SK-N-SH (cell line): ENCODE results near the gene ZNF750.

Experiments
- ELF1 ChIP-seq: IDR thresholded peaks from 2 replicates; pipeline ENCODE4 v1.4.0; 2012
- EP300 ChIP-seq, 2 experiments: IDR thresholded peaks; 2 replicates each; pipeline versions ENCODE4 v1.4.0 to v1.6.1; 2012; ENCODE audit warnings: borderline replicate concordance in 1 of 2, low read depth in 1 of 2, low read length in 1 of 2
- GABPA ChIP-seq: IDR thresholded peaks from 2 replicates; pipeline ENCODE4 v1.4.0; 2012; ENCODE audit warnings: low read depth, mild to moderate bottlenecking
- JUND ChIP-seq: IDR thresholded peaks from 2 replicates; pipeline ENCODE4 v1.4.0; 2012
- MXI1 ChIP-seq: IDR thresholded peaks from 2 replicates; pipeline ENCODE4 v1.6.1; 2012; ENCODE audit warnings: mild to moderate bottlenecking, low read depth, low read length, improper control_type of control experiment
- RFX5 ChIP-seq: IDR thresholded peaks from 2 replicates; pipeline ENCODE4 v1.6.1; 2012; ENCODE audit warnings: mild to moderate bottlenecking, improper control_type of control experiment, low read length
- TAF1 ChIP-seq: IDR thresholded peaks from 2 replicates; pipeline ENCODE4 v1.6.1; 2012; ENCODE audit warnings: low read depth, mild to moderate bottlenecking, low read length, moderate library complexity, borderline replicate concordance
- TCF12 ChIP-seq: IDR thresholded peaks from 2 replicates; pipeline ENCODE4 v1.4.0; 2012
- TF ChIP-seq, protein P1 (sequence below): fragments of 200-600 bp; sonication (generic); IDR thresholded peaks from 2 replicates; pipeline ENCODE4 v1.6.1; 2017; ENCODE audit warnings: antibody characterized with exemption, mild to moderate bottlenecking, moderate library complexity
- TF ChIP-seq, protein P2 (sequence below): IDR thresholded peaks from 2 replicates; pipeline ENCODE4 v1.6.1; 2012; ENCODE audit warnings: mild to moderate bottlenecking, low read depth, low read length, moderate library complexity
- TF ChIP-seq, protein P3 (sequence below): IDR thresholded peaks from 2 replicates; pipeline ENCODE4 v1.4.0; 2012; ENCODE audit warnings: low read depth
- TF ChIP-seq, protein P4 (sequence below): IDR thresholded peaks from 2 replicates; pipeline ENCODE4 v1.4.0; 2012; ENCODE audit warnings: low read depth, borderline replicate concordance
- TF ChIP-seq, protein P5 (sequence below): IDR thresholded peaks from 2 replicates; pipeline ENCODE4 v1.4.0; 2012; ENCODE audit warnings: low read depth, borderline replicate concordance

DNA sequence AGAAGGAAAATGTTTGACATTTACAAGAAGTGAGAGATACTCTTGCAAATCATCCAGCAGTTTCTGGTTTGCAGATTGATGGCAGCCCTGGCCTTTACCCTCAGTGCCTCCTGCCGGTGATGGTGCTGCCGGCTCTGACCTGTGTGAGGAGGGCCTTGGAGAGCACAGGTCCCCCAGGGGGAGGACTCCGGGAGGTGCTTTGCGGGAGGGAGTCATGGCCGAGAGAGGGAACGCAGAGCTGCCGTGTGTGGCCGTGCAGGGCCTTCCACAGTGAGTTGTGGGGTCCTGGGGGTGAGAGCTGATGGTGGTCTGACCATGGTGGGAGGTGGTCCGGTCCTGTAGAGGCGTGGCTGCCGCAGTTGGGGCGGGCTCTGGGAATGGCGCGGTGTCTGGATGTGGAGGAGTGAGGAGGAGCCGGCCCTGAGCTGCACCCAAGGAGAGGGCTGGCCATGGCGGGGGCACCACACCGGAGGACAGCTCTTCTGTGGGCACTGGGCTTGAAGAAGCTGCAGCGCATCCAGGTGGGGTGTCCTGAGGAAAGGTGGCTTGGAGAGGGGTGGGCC lies 28.0 kb upstream of the ZNF750 start:
- TF ChIP-seq, protein P1, sequence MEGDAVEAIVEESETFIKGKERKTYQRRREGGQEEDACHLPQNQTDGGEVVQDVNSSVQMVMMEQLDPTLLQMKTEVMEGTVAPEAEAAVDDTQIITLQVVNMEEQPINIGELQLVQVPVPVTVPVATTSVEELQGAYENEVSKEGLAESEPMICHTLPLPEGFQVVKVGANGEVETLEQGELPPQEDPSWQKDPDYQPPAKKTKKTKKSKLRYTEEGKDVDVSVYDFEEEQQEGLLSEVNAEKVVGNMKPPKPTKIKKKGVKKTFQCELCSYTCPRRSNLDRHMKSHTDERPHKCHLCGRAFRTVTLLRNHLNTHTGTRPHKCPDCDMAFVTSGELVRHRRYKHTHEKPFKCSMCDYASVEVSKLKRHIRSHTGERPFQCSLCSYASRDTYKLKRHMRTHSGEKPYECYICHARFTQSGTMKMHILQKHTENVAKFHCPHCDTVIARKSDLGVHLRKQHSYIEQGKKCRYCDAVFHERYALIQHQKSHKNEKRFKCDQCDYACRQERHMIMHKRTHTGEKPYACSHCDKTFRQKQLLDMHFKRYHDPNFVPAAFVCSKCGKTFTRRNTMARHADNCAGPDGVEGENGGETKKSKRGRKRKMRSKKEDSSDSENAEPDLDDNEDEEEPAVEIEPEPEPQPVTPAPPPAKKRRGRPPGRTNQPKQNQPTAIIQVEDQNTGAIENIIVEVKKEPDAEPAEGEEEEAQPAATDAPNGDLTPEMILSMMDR: no peak
- TF ChIP-seq, protein P2, sequence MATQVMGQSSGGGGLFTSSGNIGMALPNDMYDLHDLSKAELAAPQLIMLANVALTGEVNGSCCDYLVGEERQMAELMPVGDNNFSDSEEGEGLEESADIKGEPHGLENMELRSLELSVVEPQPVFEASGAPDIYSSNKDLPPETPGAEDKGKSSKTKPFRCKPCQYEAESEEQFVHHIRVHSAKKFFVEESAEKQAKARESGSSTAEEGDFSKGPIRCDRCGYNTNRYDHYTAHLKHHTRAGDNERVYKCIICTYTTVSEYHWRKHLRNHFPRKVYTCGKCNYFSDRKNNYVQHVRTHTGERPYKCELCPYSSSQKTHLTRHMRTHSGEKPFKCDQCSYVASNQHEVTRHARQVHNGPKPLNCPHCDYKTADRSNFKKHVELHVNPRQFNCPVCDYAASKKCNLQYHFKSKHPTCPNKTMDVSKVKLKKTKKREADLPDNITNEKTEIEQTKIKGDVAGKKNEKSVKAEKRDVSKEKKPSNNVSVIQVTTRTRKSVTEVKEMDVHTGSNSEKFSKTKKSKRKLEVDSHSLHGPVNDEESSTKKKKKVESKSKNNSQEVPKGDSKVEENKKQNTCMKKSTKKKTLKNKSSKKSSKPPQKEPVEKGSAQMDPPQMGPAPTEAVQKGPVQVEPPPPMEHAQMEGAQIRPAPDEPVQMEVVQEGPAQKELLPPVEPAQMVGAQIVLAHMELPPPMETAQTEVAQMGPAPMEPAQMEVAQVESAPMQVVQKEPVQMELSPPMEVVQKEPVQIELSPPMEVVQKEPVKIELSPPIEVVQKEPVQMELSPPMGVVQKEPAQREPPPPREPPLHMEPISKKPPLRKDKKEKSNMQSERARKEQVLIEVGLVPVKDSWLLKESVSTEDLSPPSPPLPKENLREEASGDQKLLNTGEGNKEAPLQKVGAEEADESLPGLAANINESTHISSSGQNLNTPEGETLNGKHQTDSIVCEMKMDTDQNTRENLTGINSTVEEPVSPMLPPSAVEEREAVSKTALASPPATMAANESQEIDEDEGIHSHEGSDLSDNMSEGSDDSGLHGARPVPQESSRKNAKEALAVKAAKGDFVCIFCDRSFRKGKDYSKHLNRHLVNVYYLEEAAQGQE: no peak
- TF ChIP-seq RFX5 (no peak), ELF1 (no peak), EP300 (IDR thresholded peaks at IDR 0.05; ENCODE audit: borderline replicate concordance in 1 of 2, low read depth in 1 of 2, low read length in 1 of 2) (no peak), GABPA (no peak), TCF12 (no peak), JUND (no peak), MXI1 (no peak), TAF1 (no peak)
- TF ChIP-seq, protein P3, sequence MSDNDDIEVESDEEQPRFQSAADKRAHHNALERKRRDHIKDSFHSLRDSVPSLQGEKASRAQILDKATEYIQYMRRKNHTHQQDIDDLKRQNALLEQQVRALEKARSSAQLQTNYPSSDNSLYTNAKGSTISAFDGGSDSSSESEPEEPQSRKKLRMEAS: no peak
- TF ChIP-seq, protein P4, sequence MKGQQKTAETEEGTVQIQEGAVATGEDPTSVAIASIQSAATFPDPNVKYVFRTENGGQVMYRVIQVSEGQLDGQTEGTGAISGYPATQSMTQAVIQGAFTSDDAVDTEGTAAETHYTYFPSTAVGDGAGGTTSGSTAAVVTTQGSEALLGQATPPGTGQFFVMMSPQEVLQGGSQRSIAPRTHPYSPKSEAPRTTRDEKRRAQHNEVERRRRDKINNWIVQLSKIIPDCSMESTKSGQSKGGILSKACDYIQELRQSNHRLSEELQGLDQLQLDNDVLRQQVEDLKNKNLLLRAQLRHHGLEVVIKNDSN: no peak
- TF ChIP-seq, protein P5, sequence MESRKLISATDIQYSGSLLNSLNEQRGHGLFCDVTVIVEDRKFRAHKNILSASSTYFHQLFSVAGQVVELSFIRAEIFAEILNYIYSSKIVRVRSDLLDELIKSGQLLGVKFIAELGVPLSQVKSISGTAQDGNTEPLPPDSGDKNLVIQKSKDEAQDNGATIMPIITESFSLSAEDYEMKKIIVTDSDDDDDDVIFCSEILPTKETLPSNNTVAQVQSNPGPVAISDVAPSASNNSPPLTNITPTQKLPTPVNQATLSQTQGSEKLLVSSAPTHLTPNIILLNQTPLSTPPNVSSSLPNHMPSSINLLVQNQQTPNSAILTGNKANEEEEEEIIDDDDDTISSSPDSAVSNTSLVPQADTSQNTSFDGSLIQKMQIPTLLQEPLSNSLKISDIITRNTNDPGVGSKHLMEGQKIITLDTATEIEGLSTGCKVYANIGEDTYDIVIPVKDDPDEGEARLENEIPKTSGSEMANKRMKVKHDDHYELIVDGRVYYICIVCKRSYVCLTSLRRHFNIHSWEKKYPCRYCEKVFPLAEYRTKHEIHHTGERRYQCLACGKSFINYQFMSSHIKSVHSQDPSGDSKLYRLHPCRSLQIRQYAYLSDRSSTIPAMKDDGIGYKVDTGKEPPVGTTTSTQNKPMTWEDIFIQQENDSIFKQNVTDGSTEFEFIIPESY: no peak
